H9 (cell line): ENCODE results near the gene ALB. TPM values are rescaled to one million over a fixed set of nuclear protein-coding genes. Genes with fewer than 3 reads are reported as not detected.

Experiments used
- DNase-seq: peaks from one replicate; pipeline ENCODE4 v3.0.0-alpha.2; 2017
- H2AFZ ChIP-seq: one replicate; pipeline ENCODE4 v1.6.1; 2013; ENCODE audit warnings: mild to moderate bottlenecking, low read length, control low read depth, moderate library complexity
- H2AK5ac ChIP-seq: 2 replicates; pipeline ENCODE4 v1.6.1; 2013; ENCODE audit warnings: low read length, control low read depth, mixed read lengths; ENCODE audit not compliant: insufficient read length
- H2BK120ac ChIP-seq: one replicate; pipeline ENCODE4 v1.6.1; 2013; ENCODE audit warnings: low read depth, mild to moderate bottlenecking, low read length, control low read depth, inconsistent platforms; ENCODE audit not compliant: poor library complexity, severe bottlenecking
- H2BK12ac ChIP-seq: 2 replicates; pipeline ENCODE4 v1.6.1; 2013; ENCODE audit warnings: low read length, control low read depth, mixed read lengths, low read depth; ENCODE audit not compliant: insufficient read length
- H2BK15ac ChIP-seq: 2 replicates; pipeline ENCODE4 v1.6.1; 2013; ENCODE audit warnings: low read depth, low read length, control low read depth
- H2BK20ac ChIP-seq: one replicate; pipeline ENCODE4 v1.6.1; 2013; ENCODE audit warnings: low read depth, mild to moderate bottlenecking, low read length, control low read depth, inconsistent platforms; ENCODE audit not compliant: poor library complexity, severe bottlenecking
- H2BK5ac ChIP-seq: 2 replicates; pipeline ENCODE4 v1.6.1; 2013; ENCODE audit warnings: low read length, control low read depth, mixed read lengths; ENCODE audit not compliant: insufficient read length
- H3K14ac ChIP-seq: 2 replicates; pipeline ENCODE4 v1.6.1; 2013; ENCODE audit warnings: low read length, control low read depth; ENCODE audit not compliant: insufficient read depth
- H3K18ac ChIP-seq: 2 replicates; pipeline ENCODE4 v1.6.1; 2013; ENCODE audit warnings: low read depth, mild to moderate bottlenecking, mixed read lengths, low read length, control low read depth; ENCODE audit not compliant: insufficient read length
- H3K23ac ChIP-seq: 2 replicates; pipeline ENCODE4 v1.6.1; 2013; ENCODE audit warnings: low read length, control low read depth, mixed read lengths, low read depth; ENCODE audit not compliant: insufficient read length
- H3K23me2 ChIP-seq: 2 replicates; pipeline ENCODE4 v1.6.1; 2013; ENCODE audit warnings: low read depth, mild to moderate bottlenecking, mixed read lengths, low read length, control low read depth; ENCODE audit not compliant: insufficient read length, poor library complexity, severe bottlenecking
- H3K27ac ChIP-seq: 2 replicates; pipeline ENCODE4 v1.5.1; 2013; ENCODE audit warnings: low read length, control low read depth, mixed read lengths, low read depth; ENCODE audit not compliant: insufficient read length
- H3K27me3 ChIP-seq: 2 replicates; pipeline ENCODE4 v1.6.1; 2013; ENCODE audit warnings: low read length, control low read depth, inconsistent platforms; ENCODE audit not compliant: insufficient read depth
- H3K4ac ChIP-seq: 2 replicates; pipeline ENCODE4 v1.6.1; 2013; ENCODE audit warnings: low read depth, mild to moderate bottlenecking, control low read depth, inconsistent platforms, low read length, moderate library complexity
- H3K4me1 ChIP-seq: 2 replicates; pipeline ENCODE4 v1.6.1; 2013; ENCODE audit warnings: low read length, control low read depth, inconsistent platforms; ENCODE audit not compliant: insufficient read depth
- H3K4me2 ChIP-seq: 2 replicates; pipeline ENCODE4 v1.6.1; 2013; ENCODE audit warnings: low read length, control low read depth, mixed read lengths; ENCODE audit not compliant: insufficient read length, insufficient read depth
- H3K56ac ChIP-seq: 2 replicates; pipeline ENCODE4 v1.6.1; 2013; ENCODE audit warnings: low read depth, mild to moderate bottlenecking, mixed read lengths, low read length, control low read depth; ENCODE audit not compliant: insufficient read length
- H3K79me1 ChIP-seq: 2 replicates; pipeline ENCODE4 v1.6.1; 2013; ENCODE audit warnings: low read depth, mild to moderate bottlenecking, moderate library complexity, low read length, control low read depth, inconsistent platforms; ENCODE audit not compliant: insufficient read depth, poor library complexity, severe bottlenecking
- H3K79me2 ChIP-seq: 2 replicates; pipeline ENCODE4 v1.6.1; 2013; ENCODE audit warnings: low read length, control low read depth, inconsistent platforms; ENCODE audit not compliant: insufficient read depth
- H3K9ac ChIP-seq: 2 replicates; pipeline ENCODE4 v1.6.1; 2013; ENCODE audit warnings: low read length, control low read depth, mixed read lengths; ENCODE audit not compliant: insufficient read length; ENCODE audit errors: extremely low read depth
- H3K9me3 ChIP-seq: one replicate; pipeline ENCODE4 v1.6.1; 2013; ENCODE audit warnings: low read depth, low read length, inconsistent platforms; ENCODE audit not compliant: control insufficient read depth
- H3T11ph ChIP-seq: one replicate; pipeline ENCODE4 v1.6.1; 2013; ENCODE audit warnings: mild to moderate bottlenecking, low read length, control low read depth, inconsistent platforms
- H4K20me1 ChIP-seq: one replicate; pipeline ENCODE4 v1.6.1; 2013; ENCODE audit not compliant: control insufficient read depth, insufficient read length, insufficient read depth
- H4K5ac ChIP-seq: 2 replicates; pipeline ENCODE4 v1.6.1; 2013; ENCODE audit warnings: low read depth, mild to moderate bottlenecking, mixed read lengths, low read length, control low read depth; ENCODE audit not compliant: insufficient read length
- H4K8ac ChIP-seq: replicated peaks from 2 replicates; pipeline ENCODE4 v1.6.1; 2013; ENCODE audit warnings: low read length, control low read depth, mixed read lengths, low read depth; ENCODE audit not compliant: insufficient read length
- H4K91ac ChIP-seq: 2 replicates; pipeline ENCODE4 v1.6.1; 2013; ENCODE audit warnings: low read depth, mild to moderate bottlenecking, moderate library complexity, mixed read lengths, low read length, control low read depth; ENCODE audit not compliant: insufficient read length
- H3K27ac Mint-ChIP-seq, 3 experiments: 2 replicates in 2 of 3; 3 replicates in 1 of 3; pipeline ENCODE4 v1.8.0; 2020 to 2021; ENCODE audit warnings: mixed read lengths in 3 of 3, mild to moderate bottlenecking in 1 of 3, moderate library complexity in 1 of 3
- H3K27me3 Mint-ChIP-seq: 2 replicates; pipeline ENCODE4 v1.8.0; 2021; ENCODE audit warnings: low read depth, mild to moderate bottlenecking, moderate library complexity, mixed read lengths
- H3K36me3 Mint-ChIP-seq, 3 experiments: 2 replicates in 2 of 3; 3 replicates in 1 of 3; pipeline ENCODE4 v1.8.0; 2020 to 2021; ENCODE audit warnings: low read depth in 3 of 3, mixed read lengths in 3 of 3; ENCODE audit not compliant: insufficient read depth in 1 of 3
- H3K4me1 Mint-ChIP-seq, 2 experiments: 2 replicates each; pipeline ENCODE4 v1.8.0; 2020; ENCODE audit warnings: mixed read lengths in 2 of 2
- H3K4me3 Mint-ChIP-seq, 2 experiments: 2 replicates in 1 of 2; 3 replicates in 1 of 2; pipeline ENCODE4 v1.8.0; 2020 to 2021; ENCODE audit warnings: mild to moderate bottlenecking in 2 of 2, mixed read lengths in 2 of 2, moderate library complexity in 1 of 2
- H3K9me3 Mint-ChIP-seq, 2 experiments: 2 replicates in 1 of 2; 3 replicates in 1 of 2; pipeline ENCODE4 v1.8.0; 2020; ENCODE audit warnings: mild to moderate bottlenecking in 2 of 2, mixed read lengths in 2 of 2, moderate library complexity in 1 of 2
- CTCF ChIP-seq: fragments of 200-600 bp; sonication (generic); conservative IDR thresholded peaks from 3 replicates; pipeline ENCODE4 v1.8.0; 2021; ENCODE audit warnings: antibody characterized with exemption, mild to moderate bottlenecking
- WGBS: extraction: QIAGEN DNeasy Blood & Tissue Kit; methylation state at CpG from one replicate; pipeline ENCODE4 v1.1.7; 2013; ENCODE audit warnings: missing lambda C conversion rate, low lambda C conversion rate, mixed read lengths; ENCODE audit not compliant: insufficient read length; ENCODE audit errors: extremely low coverage; 5-methylcytosine and 5-hydroxymethylcytosine counted together
- total RNA-seq: library from RNA; stranded (reverse); gene quantifications from 2 replicates; pipeline ENCODE4 v1.2.1, GENCODE V29; 2021

The ALB gene
- total RNA-seq, 1 experiment from 2014 or later = not detected

GRCh38 chr4:73375328-73375741, 28.8 kb upstream of the ALB start:
- peaks cover 5% of the 10 kb centered on the region for H3K9me3 ChIP-seq
- no peaks in the 10 kb centered on the region for H3K23me2 ChIP-seq
- H3K4me1 ChIP-seq = no peaks in the 10 kb centered on the region; the same call in 1 of the 2 replicates
- H4K8ac ChIP-seq = no peak overlapping the region
- H3K23ac ChIP-seq = no peak overlapping the region
- Mint-ChIP-seq H3K36me3 (peaks cover 3 to 16% (median 3%) of the 10 kb centered on the region in 3 experiments), H3K27me3 (no peaks in the 10 kb centered on the region), H3K4me1 (peaks cover 23 to 24% of the 10 kb centered on the region in 2 experiments), H3K27ac (peak overlapping the region in 1 of 3 experiments; percentile 15; a peak in 1 of 7 replicates), H3K4me3 (no peak overlapping the region), H3K9me3 (peaks cover 6 to 11% of the 10 kb centered on the region in 2 experiments)
- H2BK12ac ChIP-seq = no peak overlapping the region
- no peak overlapping the region for H3T11ph ChIP-seq
- H3K14ac ChIP-seq = no peak overlapping the region
- no peak overlapping the region for H3K18ac ChIP-seq
- H2BK20ac ChIP-seq = no peak overlapping the region
- no peak overlapping the region for H4K5ac ChIP-seq
- TF ChIP-seq CTCF = no peak
- H2BK15ac ChIP-seq = no peak overlapping the region
- DNase-seq = no peak
- no peak overlapping the region for H2AK5ac ChIP-seq
- no peaks in the 10 kb centered on the region for H3K79me1 ChIP-seq
- no peaks in the 10 kb centered on the region for H3K27me3 ChIP-seq
- H2BK120ac ChIP-seq = no peak overlapping the region
- no peak overlapping the region for H2BK5ac ChIP-seq
- no peak overlapping the region for H3K4ac ChIP-seq
- H3K4me2 ChIP-seq = no peak overlapping the region
- no peaks in the 10 kb centered on the region for H3K79me2 ChIP-seq
- no peaks in the 10 kb centered on the region for H4K20me1 ChIP-seq
- H3K27ac ChIP-seq = no peak overlapping the region
- no peak overlapping the region for H3K56ac ChIP-seq
- no peak overlapping the region for H3K9ac ChIP-seq
- no CpG with 5 or more reads among the region's 1 CpG for WGBS
- H4K91ac ChIP-seq = no peak overlapping the region
- H2AFZ ChIP-seq = no peak overlapping the region
